HEK293T (cell line): ENCODE data around the gene PCBP3.

Experiments used
- BHLHE40 ChIP-seq: fragments of 450-650 bp; IDR thresholded peaks from 2 replicates; pipeline ENCODE4 v1.6.1; 2016; ENCODE audit warnings: mild to moderate bottlenecking, moderate library complexity, borderline replicate concordance
- CTBP1 ChIP-seq: fragments of 450-650 bp; IDR thresholded peaks from 2 replicates; pipeline ENCODE4 v1.6.1; 2016; ENCODE audit warnings: borderline replicate concordance
- ELF4 ChIP-seq: fragments of 450-650 bp; IDR thresholded peaks from 2 replicates; pipeline ENCODE4 v1.6.1; 2017; ENCODE audit warnings: antibody characterized with exemption
- FOXK2 ChIP-seq: fragments of 450-650 bp; IDR thresholded peaks from 2 replicates; pipeline ENCODE4 v1.6.1; 2016; ENCODE audit warnings: mild to moderate bottlenecking
- FOXM1 ChIP-seq: fragments of 450-650 bp; IDR thresholded peaks from 2 replicates; pipeline ENCODE4 v1.6.1; 2017; ENCODE audit warnings: mild to moderate bottlenecking, borderline replicate concordance
- HDGF ChIP-seq: fragments of 450-650 bp; IDR thresholded peaks from 2 replicates; pipeline ENCODE4 v1.6.1; 2017; ENCODE audit warnings: antibody characterized with exemption, borderline replicate concordance
- L3MBTL2 ChIP-seq: fragments of 450-650 bp; conservative IDR thresholded peaks from 2 replicates; pipeline ENCODE4 v1.6.1; 2016; ENCODE audit warnings: mild to moderate bottlenecking
- NFRKB ChIP-seq: fragments of 450-650 bp; IDR thresholded peaks from 2 replicates; pipeline ENCODE4 v1.6.1; 2016; ENCODE audit warnings: mild to moderate bottlenecking, moderate library complexity
- SP1 ChIP-seq: fragments of 450-650 bp; IDR thresholded peaks from 2 replicates; pipeline ENCODE4 v1.6.1; 2017
- SUZ12 ChIP-seq: fragments of 450-650 bp; IDR thresholded peaks from 2 replicates; pipeline ENCODE4 v1.6.1; 2016; ENCODE audit warnings: mild to moderate bottlenecking
- TARDBP ChIP-seq: fragments of 450-650 bp; IDR thresholded peaks from 2 replicates; pipeline ENCODE4 v1.6.1; 2016

- TF ChIP-seq SP1 (no peak), FOXM1 (no peak), NFRKB (no peak), TARDBP (no peak), CTBP1 (no peak), FOXK2 (no peak), BHLHE40 (no peak), ELF4 (no peak), SUZ12 (no peak), HDGF (no peak), L3MBTL2 (no peak)
These were observed 78.1 kb downstream of the PCBP3 start for GRCh38 chr21:45721671-45722070.
